ENCODE results near the gene TM9SF4.
"Not testable (repeated sequence)": the region's sequence is repeated elsewhere in the genome, so short reads cannot be mapped to it uniquely, and the experiment has no call there.

Gene TM9SF4

DNA sequence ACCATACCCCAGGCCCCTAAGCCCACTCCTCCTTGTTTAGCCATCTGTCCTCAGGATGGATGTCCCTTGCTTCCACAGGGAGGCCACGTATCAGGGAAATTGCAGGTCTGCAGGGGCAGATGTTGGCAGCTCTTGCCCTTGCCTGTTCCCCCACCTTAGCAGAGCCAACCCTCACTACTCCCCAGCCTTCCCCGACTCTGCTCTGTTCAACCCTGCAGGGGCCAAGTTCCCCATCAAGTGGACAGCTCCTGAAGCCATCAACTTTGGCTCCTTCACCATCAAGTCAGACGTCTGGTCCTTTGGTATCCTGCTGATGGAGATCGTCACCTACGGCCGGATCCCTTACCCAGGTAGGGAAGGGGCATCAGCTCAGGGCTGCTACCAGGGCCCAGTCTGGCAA, 10.7 kb upstream of the TM9SF4 start:
- no peak for DNase-seq

GRCh38 chr20:32108814-32109391, 611 bp upstream of the TM9SF4 start:
- DNase-seq, result no peak

- no peak for DNase-seq
Measured at GRCh38 chr20:32110173-32110704, 725 bp downstream of the TM9SF4 start.

DNA sequence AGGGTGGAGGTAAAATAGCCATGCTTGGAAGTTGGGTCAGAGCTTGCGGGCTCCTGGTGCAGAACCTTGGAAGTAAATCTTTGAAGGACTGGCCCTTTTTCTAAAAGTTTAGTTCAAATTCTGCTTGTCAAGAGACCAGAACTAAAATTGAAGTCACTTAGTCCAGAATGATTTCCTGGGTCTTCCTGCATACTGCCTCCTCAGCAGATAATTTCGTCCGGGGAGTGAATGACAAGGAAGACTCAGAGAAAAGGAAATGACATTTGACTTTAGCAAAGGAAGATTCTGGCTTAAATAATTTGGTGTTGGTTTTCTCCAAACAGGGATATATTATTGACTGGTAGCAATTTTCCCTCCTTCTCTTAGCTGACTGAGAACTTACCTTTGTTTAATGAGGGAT, 1.2 kb downstream of the TM9SF4 start:
- no peak for DNase-seq

DNA sequence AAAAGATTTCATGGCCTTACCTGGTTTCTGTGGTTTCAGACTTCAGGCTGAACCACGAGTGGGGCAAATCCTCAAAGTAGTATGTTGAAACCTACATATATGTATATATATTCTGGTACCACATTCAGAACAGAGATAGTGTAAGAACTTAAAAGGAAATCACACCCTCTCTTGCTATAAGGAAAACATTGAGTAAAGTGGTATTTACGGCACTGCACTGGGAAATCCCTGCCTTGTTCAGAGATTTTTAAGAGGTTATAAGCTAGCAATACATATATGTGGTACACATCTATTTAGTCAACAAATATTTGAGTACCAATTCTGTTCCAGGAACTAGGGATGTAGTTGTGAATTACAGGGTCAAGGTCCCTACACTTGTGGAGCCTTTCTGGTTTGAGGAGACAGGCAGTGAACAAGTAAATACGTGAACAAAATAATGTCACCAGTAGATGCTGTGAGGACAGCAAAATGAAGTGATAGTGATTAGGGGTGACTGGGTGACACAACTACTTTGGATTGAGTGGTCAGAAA, 1.7 kb downstream of the TM9SF4 start:
- no peak for DNase-seq

- peak; percentile 69 to 79 for DNase-seq
Measured at GRCh38 chr20:32111753-32112152, 2.2 kb downstream of the TM9SF4 start.

DNA sequence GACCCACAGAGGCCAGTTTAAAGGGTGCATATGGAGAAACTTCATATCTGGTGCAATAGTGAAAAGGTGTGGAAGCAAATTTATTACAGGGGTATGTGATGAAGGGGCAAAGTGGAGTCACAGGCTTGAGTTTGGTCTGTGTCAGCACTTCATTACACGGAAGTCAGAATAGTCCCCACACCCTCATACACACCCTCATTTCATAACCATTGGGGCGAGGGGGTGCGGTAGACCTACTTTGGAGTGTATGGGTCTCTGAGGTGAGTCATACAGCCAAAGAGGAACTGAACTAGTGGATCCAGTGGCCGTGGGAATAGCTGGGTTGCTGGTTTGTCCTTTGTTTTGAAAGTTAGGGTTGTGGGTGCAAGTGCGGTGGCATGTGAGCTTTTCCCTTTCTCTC, 3.3 kb downstream of the TM9SF4 start:
- peak; percentile 92 to 97 for DNase-seq

- DNase-seq, result peak in 1 of 2 donors; percentile 21
Measured at GRCh38 chr20:32113591-32114260, 4.2 kb downstream of the TM9SF4 start.

- DNase-seq, result no peak
Measured at GRCh38 chr20:32114305-32114960, 4.9 kb downstream of the TM9SF4 start.

DNA sequence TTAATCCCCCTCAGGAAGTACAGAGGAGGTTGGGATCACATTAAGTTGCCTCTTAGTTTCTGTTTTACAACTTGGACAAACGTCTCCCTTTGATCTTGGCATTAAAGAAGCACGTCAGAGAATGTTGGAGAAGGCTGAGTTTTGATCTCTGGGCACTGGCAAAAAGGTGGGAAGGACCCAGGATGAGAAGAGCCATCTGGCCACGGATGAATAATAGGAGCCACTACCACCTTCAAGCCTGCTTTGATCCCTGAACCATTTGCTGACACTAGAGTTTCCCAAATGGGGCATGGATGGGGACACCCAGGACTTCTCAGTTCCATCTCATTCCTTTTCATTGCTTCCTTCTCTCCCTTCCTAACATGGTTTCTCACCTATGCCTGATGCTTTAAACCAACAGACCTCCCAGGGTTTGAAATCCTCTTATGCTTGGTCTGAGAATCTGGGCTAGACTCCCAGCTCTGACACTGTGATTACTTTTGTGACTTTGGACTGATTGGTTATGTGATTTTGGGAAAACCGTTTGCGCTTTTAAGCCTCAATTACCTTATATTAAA, 5.8 kb downstream of the TM9SF4 start:
- no peak for DNase-seq

GRCh38 chr20:32116079-32116521, 6.6 kb downstream of the TM9SF4 start:
- DNase-seq, result no peak

DNA sequence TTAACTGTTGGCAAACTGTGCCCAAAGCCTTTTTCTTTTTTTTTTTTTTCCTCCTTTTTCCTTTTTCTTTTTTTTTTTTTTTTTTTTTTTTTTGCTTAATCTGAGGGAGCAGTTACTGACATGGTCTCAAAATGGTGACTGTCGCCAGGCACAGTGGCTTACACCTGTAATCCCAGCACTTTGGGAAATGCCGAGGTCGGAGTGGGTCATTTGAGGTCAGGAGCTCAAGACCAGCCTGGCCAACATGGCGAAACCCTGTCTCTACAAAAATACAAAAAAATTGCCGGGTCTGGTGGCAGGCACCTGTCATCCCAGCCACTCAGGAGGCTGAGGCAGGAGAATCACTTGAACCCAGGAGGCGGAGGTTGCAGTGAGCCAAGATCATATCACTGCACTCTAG, 7.3 kb downstream of the TM9SF4 start:
- not testable (repeated sequence) for DNase-seq

DNA sequence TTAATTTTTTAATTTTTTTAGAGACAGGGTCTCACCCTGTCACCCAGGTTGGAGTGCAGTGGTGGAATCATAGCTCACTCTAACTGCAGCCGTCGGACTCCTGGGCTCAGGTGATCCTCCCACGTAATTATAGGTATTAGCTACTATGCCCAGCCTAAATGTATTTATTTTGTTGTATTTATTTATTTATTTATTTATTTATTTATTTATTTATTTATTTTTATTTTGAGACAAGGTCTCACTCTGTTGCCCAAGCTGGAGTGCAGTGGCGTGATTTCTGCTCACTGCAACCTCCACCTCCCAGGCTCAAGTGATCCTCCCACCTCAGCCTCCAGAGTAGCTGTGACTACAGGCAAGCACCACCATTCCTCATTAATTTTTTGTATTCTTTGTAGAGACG, 8.9 kb downstream of the TM9SF4 start:
- DNase-seq, result not testable (repeated sequence)

GRCh38 chr20:32119734-32120133, 10.2 kb downstream of the TM9SF4 start:
- no peak for DNase-seq

DNA sequence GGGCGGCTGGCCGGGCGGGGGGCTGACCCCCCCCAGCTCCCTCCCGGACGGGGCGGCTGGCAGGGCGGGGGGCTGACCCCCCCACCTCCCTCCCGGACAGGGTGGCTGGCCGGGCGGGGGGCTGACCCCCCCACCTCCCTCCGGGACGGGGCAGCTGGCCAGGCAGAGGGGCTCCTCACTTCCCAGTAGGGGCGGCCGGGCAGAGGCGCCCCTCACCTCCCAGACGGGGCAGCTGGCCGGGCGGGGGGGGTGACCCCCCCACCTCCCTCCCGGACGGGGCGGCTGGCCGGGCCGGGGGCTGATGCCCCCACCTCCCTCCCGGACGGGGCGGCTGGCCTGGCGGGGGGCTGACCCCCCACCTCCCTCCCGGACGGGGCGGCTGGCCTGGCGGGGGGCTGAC, 12.4 kb downstream of the TM9SF4 start:
- DNase-seq, result not testable (repeated sequence)

- no peak for DNase-seq
Measured at GRCh38 chr20:32123088-32123487, 13.6 kb downstream of the TM9SF4 start.

DNA sequence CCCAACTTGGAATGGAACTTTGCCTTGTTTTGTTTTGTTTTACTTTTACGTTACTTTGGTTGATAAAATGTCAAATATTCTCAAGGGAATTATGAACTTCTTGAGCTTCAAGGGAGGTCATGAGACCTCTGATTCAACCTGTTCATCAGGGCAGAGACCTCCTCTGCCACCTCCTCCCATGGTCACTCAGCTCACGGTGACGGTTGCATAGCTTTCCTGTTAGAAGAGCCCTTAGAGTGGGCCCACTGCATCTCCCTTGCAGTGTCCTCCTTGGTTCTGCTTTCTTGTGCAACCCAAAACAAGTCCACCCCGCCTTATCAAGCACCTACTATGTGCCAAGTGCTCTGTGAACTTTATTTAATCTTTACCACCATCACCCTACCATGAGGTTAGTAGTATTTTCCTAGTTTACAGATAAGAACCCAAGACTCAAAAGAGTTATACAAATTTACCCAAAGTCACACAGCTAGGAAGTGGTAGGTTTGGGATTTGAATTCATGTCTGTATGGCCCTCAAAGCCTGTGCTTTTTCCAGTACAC, 15.5 kb downstream of the TM9SF4 start:
- no peak for DNase-seq

GRCh38 chr20:32125506-32125905, 16.0 kb downstream of the TM9SF4 start:
- no peak for DNase-seq

GRCh38 chr20:32126919-32127318, 17.4 kb downstream of the TM9SF4 start:
- no peak for DNase-seq

- DNase-seq, result no peak
Measured at GRCh38 chr20:32127347-32127746, 17.8 kb downstream of the TM9SF4 start.

GRCh38 chr20:32128167-32128566, 18.7 kb downstream of the TM9SF4 start:
- DNase-seq, result no peak

GRCh38 chr20:32129863-32130262, 20.3 kb downstream of the TM9SF4 start:
- no peak for DNase-seq

GRCh38 chr20:32130352-32130751, 20.8 kb downstream of the TM9SF4 start:
- DNase-seq, result no peak
